ENCODE data around the gene NT5E. TPM values are rescaled to one million over a fixed set of nuclear protein-coding genes. Genes with fewer than 3 reads are reported as not detected.

The NT5E gene
- total and polyA plus RNA-seq, 12 donors = 0.88 to 8.4 (median 4.2) TPM

GRCh38 chr6:85453052-85453451 is 3.2 kb downstream of the NT5E start:
- Histone ChIP-seq H3K27me3 (peaks cover 0 to 68% (median 26%) of the 10 kb centered on the region in 7 donors), H3K4me3 (no peak overlapping the region), H3K27ac (no peak overlapping the region), H3K4me1 (peaks cover 0 to 29% (median 20%) of the 10 kb centered on the region in 9 donors), H3K9me3 (no peaks in the 10 kb centered on the region), H3K36me3 (no peaks in the 10 kb centered on the region)
- DNase-seq = no peak
- TF ChIP-seq, protein P1, sequence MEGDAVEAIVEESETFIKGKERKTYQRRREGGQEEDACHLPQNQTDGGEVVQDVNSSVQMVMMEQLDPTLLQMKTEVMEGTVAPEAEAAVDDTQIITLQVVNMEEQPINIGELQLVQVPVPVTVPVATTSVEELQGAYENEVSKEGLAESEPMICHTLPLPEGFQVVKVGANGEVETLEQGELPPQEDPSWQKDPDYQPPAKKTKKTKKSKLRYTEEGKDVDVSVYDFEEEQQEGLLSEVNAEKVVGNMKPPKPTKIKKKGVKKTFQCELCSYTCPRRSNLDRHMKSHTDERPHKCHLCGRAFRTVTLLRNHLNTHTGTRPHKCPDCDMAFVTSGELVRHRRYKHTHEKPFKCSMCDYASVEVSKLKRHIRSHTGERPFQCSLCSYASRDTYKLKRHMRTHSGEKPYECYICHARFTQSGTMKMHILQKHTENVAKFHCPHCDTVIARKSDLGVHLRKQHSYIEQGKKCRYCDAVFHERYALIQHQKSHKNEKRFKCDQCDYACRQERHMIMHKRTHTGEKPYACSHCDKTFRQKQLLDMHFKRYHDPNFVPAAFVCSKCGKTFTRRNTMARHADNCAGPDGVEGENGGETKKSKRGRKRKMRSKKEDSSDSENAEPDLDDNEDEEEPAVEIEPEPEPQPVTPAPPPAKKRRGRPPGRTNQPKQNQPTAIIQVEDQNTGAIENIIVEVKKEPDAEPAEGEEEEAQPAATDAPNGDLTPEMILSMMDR (IDR thresholded peaks at IDR 0.05) = no peak
- no peak for ATAC-seq
- WGBS, 2 donors = 85 to 89% methylated on average over 2 of the region's 2 CpGs
- intact Hi-C loops (cut with DNase I) = no loop called here

DNA sequence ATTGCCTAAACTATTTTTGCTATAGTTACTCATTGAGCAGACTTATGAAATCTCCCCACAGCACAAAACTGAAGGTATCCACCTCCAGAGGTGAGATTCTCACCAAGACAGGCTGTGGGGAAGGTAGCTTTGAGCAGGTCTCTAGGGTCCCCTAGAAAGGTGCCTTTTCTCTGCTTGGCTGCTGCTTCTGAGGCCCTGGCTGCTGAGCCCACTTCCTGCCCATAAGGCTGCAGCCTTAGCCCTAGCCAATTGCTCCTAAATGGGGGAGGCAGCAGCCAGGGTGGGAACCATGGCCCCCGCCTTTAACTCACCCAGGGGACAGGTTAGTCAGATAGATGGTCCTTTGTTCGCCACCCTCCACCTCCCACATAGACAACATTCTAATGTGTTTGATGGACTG is 3.6 kb downstream of the NT5E start:
- ATAC-seq (no peak), DNase-seq (no peak)
- no peaks in the 10 kb centered on the region for H3K9me3 ChIP-seq
- H3K4me3 ChIP-seq = no peak overlapping the region
- peaks cover 0 to 31% (median 20%) of the 10 kb centered on the region in 9 donors for H3K4me1 ChIP-seq
- intact Hi-C loops (cut with DNase I) = no loop called here
- TF ChIP-seq, protein P1 (IDR thresholded peaks at IDR 0.05) = no peak
- 85 to 89% methylated on average over 2 of the region's 2 CpGs for WGBS, 2 donors
- H3K27ac ChIP-seq = no peak overlapping the region
- no peaks in the 10 kb centered on the region for H3K36me3 ChIP-seq
- H3K27me3 ChIP-seq = peaks cover 0 to 64% (median 23%) of the 10 kb centered on the region in 7 donors

DNA sequence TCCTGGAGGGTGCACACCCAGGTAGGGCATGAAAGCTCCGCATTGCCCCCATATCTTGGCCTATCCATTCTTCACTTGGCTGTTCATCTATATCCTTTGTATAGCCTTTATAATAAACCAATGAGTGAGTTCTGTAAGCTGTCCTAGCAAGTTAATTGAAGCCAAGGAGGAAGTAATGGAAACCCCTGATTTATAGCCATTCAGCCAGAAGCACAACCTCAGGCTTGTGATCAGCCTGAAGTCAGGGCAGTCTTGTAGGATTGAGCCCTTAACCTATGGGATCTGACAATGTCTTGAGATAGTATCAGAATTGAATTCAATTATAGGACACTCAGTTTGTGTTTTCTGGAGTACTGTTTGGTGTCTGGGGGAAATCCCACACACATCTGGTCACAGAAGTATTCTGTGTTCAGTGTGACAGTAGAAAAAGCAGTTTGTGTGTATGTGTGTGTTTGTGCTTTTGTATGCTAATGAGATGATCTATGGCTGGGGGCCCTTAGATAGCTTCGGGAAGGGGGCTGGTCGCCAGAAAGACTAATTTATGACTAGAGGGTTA is 5.7 kb downstream of the NT5E start:
- ATAC-seq (no peak), DNase-seq (no peak)
- WGBS, 2 donors = 72 to 83% methylated on average over 3 of the region's 3 CpGs
- TF ChIP-seq, protein P1 (IDR thresholded peaks at IDR 0.05) = no peak
- peaks cover 0 to 43% (median 3%) of the 10 kb centered on the region in 7 donors for H3K27me3 ChIP-seq
- intact Hi-C loops (cut with DNase I) = no loop called here
- peaks cover 0 to 28% (median 17%) of the 10 kb centered on the region in 9 donors for H3K4me1 ChIP-seq
- no peak overlapping the region for H3K27ac ChIP-seq
- no peak overlapping the region for H3K4me3 ChIP-seq
- no peaks in the 10 kb centered on the region for H3K9me3 ChIP-seq
- no peaks in the 10 kb centered on the region for H3K36me3 ChIP-seq

DNA sequence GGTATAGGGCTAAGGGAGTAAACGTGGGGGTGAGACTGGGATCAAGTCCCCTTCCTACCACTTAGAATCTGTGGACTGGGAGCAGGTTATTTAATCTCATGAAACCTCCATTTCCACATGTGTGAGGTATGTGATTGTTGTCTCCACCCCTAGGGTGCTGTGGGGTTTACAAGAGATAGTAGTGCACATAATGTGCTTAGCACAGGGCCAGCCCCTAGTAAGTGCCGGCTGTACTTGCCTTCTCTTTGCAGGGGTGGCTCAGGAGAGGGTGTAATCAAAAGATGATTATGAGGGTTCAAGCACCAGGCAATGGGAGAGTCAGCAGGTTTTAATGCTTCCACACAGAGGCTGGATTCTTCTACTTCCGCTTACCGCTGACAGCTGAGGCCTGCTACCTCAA is 6.9 kb downstream of the NT5E start:
- intact Hi-C loops (cut with DNase I) = no loop called here
- Histone ChIP-seq H3K27ac (peak overlapping the region in 1 of 10 donors; percentile 77), H3K4me3 (no peak overlapping the region), H3K9me3 (no peaks in the 10 kb centered on the region), H3K27me3 (peaks cover 0 to 31% (median 0%) of the 10 kb centered on the region in 7 donors), H3K36me3 (no peaks in the 10 kb centered on the region), H3K4me1 (peaks cover 4 to 40% (median 26%) of the 10 kb centered on the region in 9 donors)
- 79% methylated on average over 4 of the region's 4 CpGs for WGBS, 2 donors
- ATAC-seq = no peak
- TF ChIP-seq, protein P1 (IDR thresholded peaks at IDR 0.05) = no peak
- DNase-seq = no peak
